Stomach (tissue), 4 donors: ENCODE results near the gene PGBD5.

Experiments
- CTCF ChIP-seq, 7 experiments: fragments of 450-650 bp in 4 of 7; fragments of 200-600 bp in 3 of 7; sonication (generic) in 3 of 7; IDR thresholded peaks; one replicate each; pipeline ENCODE4 v1.5.1; 2016 to 2019; ENCODE audit warnings: antibody characterized with exemption in 7 of 7, control low read depth in 2 of 7, mild to moderate bottlenecking in 1 of 7
- POLR2A ChIP-seq, 4 donors: fragments of 450-650 bp; IDR thresholded peaks; one replicate each; pipeline ENCODE4 v1.6.1; 2016; ENCODE audit warnings: antibody characterized with exemption in 4 of 4, control low read depth in 2 of 4, mild to moderate bottlenecking in 1 of 4, moderate library complexity in 1 of 4

- TF ChIP-seq CTCF (IDR thresholded peaks at IDR 0.05) = no peak
- no peak for TF ChIP-seq POLR2A (IDR thresholded peaks at IDR 0.05)
Measured at GRCh38 chr1:230425252-230426091, 660 bp downstream of the PGBD5 start.
